GM19463 (cell line): Measurements from ENCODE around the gene GSTA2.
"Not testable (repeated sequence)": the region's sequence is repeated elsewhere in the genome, so short reads cannot be mapped to it uniquely, and the experiment has no call there.

Experiments
- ATAC-seq: cut with Tn5 transposase; IDR thresholded peaks from one replicate; pipeline ENCODE4 v1.9.1; 2021; ENCODE audit warnings: mild to moderate bottlenecking, moderate library complexity; ENCODE audit not compliant: unreplicated experiment

GSTA2 gene

DNA sequence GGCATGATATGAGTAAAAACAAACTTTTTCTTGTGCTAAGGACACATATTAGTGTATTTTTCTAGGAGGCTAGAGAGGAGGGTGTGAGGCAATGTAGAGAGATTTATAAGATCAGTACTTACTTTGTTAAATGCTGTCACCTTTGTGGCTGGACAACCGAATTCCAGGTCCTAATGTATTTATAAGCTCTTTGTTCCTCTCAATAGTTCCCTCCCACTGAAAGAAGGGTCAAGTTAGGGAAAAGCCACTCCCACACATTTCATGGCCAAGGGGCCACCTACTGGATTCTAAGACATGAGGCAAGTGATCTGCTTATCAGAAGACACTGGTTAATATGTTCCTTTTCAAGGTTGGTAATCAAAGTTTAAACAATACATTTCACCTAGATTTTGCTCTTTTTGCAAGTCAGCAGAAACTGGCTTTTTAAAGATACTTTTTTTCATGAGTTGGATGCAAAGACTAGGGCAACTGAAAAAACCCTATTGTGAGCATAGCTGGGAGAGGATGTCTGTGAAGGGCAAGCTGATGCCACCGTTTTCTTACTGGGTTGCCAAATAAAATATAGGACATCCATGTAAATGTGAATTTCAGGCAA lies at the start of gene GSTA2:
Gene GSTA2, minus strand, starts transcription at position 154 of the 595 bp plus-strand sequence. CDS start 5,528 bp downstream, outside the sequence.
- ATAC-seq: not testable (repeated sequence)

DNA sequence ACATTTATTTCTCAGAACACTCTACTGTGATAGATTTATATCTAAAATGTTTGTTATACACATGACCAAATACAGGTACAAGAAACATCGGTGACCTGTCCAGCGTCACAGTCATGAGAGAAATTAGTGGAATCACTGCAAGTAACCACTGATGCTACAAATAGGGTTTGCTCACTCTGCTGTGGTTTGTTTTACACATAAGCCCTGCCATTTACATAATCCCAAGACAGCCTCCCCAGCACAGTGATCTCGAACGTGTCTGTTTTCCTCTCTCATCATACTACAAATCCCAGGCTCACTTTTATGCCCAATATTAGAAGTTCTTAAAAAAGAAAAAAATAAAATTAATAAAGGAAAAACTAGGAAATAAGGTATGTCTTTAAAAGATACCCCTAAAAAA lies 46.5 kb upstream of the GSTA2 start:
- not testable (repeated sequence) for ATAC-seq

DNA sequence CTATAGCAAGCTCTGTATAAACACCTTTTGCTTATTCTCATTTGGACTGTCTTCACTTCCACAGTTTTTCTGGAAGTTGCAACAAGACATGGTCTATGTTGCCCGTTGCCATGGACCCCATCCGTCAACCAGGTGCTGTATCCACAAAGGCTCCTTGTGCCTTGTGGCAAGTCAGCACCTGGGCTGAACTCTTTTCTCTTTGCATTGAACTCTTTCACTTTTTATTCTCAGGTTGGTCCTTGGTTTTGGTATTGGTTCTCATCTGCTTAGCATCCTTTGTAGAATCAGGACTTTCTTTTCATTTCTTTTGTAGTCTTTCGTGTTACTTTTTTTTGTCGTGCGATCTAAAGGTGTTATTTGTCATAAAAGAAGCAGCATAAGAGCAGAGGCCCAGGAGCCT lies 45.4 kb upstream of the GSTA2 start:
- ATAC-seq: no peak

DNA sequence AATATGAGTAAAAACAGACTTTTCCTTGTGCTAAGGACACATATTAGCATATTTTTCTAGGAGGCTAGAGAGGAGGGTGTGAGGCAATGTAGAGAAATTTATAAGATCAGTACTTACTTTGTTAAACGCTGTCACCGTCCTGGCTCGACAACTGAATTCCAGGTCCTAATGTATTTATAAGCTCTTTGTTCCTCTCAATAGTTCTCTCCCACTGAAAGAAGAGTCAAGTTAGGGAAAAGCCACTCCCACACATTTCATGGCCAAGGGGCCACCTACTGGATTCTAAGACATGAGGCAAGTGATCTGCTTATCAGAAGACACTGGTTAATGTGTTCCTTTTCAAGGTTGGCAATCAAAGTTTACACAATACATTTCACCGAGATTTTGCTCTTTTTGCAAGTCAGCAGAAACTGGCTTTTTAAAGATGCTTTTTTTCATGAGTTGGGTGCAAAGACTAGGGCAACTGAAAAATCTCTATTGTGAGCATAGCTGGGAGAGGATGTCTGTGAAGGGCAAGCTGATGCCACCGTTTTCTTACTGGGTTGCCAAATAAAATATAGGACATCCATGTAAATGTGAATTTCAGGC lies 40.5 kb upstream of the GSTA2 start, which contains the start of gene GSTA1:
Gene GSTA1, minus strand, starts transcription at position 149 of the 588 bp plus-strand sequence. CDS start 4,549 bp downstream, outside the sequence.
- ATAC-seq: not testable (repeated sequence)

DNA sequence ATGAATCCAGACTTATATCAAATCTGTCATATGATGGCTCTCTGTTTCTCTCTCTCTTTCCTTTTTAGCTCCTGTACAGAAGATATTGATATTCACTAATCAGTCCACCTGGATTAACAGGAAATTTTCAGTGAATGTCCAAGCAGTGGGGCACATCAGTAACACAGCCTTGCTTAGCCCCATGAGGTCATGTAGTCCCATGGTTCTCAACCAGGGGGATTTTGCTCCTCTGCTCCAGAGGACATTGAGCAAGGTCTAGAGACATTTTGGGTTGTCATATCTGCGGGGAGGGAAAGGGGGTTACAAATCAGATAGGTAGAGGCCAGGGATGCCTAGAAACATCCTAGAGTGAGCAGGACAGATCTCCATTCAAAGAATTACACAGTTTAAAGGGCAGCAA lies 39.5 kb upstream of the GSTA2 start:
- no peak for ATAC-seq

DNA sequence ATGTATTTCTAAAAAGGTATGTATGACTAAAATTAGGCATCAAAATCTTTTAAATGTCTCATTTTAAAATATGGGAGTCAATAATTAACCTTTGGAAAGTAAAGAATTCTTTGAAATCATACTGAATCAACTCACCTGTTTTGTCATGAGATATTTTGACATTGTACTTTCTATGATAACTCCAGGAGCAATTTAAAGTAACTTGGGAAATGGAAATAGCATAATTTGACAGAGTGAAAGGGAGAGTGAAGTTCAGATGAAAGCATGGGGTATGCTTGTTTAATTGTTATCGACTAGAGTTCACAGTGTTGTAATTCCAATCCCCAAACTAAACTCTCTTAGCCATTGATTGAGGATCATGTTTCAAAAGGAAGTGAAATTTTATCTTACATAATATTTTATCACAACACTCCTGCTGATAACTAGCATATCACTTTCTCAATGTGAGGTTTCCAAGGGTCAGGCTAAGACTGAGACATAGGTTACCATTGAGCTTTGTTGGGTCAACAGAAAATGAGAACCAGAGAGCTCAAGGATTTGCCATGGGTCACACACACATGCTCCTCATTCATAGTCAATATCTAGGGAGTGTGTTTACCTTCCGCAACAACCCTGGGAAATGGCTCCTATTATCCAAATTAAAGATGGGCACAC lies 38.0 kb upstream of the GSTA2 start:
- ATAC-seq: no peak

DNA sequence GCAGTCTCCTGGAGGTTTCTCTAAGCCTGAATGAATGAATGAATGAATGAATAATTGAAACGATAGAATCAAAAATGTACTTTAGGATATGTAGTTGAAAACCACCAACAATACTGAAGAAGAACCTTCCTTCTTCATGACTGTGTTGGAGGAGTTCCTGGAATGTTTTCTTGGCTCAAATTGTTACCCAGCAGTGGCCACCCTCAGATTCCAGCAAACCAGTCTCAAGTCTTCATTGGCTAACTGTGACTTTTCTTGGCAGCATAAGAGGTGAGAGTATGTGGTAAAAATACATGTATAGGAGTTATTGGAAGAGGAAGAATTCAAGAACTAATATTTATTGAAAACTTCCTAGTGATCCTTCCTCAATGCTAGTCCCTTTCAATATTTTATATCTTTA lies 36.0 kb upstream of the GSTA2 start:
- ATAC-seq: not testable (repeated sequence)

DNA sequence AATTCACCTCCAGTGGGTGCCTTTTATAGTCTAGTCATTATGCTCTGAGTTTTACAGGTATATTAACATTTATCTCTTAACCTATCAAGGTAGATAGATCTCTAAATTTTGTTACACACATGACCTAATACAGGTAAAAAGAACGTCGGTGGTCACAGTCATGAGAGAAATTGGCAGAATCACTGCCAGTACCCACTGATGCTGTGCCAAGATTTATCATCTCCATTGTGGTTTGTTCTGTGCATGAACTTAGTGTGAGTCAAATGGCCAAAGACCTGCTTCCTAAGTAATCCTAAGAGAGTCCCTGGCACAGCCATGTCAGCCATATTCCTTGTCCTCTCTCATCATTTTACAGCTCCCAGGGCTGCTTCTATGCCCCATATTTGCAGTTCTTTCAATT lies 31.1 kb upstream of the GSTA2 start:
- ATAC-seq: not testable (repeated sequence)

DNA sequence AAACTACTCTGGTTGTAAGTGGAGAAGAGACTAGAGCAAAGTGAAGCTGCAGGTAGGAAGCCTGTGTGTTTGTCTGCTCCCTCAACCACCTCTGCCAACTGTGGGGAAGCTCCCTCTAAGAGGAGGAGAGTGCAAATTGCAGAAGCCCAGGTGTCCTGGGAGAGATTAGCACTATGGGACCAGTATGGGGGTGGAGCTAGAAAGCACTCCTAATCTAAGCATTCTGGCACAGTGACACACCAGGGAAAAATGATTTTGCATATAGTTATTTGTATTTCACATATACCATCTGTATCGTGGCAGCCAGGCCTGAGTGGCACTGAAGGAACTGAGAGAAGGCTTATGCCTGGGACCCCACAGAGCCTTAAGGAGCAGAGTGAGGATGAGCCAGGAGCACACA lies 27.6 kb upstream of the GSTA2 start:
- ATAC-seq: no peak

DNA sequence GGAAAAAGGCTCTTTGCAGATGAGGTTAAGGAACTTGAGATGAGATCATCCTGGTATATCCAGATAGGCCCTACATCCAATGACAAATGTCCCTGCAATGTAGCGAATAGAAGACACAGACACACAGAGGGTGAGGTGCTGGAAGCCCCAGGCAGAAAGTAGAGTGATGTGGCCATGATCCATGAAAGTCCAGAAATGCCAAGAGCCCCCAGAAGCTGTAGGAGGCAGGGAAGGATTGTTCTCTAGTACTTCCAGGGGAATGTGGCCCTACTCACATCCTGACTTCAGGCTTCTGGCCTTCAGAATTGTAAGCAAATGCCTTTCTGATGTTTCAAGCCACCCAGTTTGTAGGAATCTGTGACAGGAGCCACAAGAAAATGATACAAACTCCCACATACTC lies 26.4 kb upstream of the GSTA2 start:
- not testable (repeated sequence) for ATAC-seq

DNA sequence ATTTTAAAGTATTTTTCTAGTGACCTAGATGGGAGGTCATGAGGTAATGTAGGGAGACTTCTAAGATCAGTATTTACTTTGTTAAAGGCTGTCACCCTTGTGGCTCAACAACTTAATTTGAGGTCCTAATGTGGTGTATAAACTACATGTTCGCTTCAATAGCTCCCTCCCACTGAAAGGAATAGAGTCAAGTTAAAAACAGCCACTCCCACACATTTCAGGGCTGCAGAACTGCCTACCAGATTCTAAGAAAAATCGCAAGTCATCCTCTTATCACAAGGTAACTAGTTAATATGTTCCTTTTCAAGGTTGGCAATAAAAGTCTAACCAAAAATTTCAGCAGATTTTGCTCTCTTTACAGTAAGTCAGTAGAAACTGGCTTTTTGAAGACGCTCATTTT lies 25.2 kb upstream of the GSTA2 start:
- ATAC-seq: no peak

DNA sequence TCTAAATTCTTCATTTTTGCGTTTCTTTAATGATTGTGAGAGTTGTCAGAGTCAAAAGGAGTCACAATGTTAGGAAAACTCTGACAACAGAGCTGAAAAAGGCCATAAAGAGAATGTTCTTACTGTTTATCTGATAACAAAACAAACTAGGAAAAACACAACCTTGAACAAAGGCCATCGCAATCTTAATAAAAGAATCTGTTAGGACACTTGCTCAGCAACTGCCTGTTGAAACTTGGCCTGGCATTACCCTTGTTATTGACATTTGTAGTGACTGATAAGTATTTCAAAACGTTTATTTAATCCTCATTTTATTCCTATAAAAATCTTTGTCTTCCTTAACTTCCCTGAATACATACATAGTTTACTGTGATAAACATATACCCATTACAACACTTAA lies 24.6 kb upstream of the GSTA2 start:
- ATAC-seq: no peak

DNA sequence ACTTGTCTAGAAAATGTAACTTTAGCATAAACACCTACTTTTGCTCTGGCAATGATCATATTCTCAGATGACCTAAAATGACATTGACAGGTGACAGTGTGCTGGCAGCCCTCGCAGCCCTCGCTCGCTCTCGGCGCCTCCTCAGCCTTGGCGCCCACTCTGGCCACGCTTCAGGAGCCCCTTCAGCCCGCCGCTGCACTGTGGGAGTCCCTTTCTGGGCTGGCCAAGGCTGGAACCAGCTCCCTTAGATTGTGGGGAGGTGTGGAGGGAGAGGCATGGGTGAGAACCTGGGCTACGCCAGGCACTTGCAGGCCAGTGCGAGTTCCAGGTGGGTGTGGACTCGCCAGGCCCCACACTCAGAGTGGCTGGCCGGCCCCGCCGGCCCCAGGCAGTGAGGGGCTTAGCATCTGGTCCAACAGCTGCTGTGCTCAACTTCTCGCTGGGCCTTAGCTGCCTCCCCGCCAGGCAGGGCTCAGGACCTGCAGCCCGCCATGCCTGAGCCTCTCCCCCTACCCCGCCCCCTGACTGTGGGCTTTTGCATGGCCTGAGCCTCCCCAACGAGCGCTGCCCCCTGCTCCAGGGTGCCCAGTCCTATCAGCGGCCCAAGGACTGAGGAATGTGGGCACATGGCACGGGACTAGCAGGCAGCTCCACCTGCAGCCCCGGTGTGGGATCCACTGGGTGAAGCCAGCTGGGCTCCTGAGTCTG lies 23.1 kb upstream of the GSTA2 start:
- ATAC-seq: no peak

DNA sequence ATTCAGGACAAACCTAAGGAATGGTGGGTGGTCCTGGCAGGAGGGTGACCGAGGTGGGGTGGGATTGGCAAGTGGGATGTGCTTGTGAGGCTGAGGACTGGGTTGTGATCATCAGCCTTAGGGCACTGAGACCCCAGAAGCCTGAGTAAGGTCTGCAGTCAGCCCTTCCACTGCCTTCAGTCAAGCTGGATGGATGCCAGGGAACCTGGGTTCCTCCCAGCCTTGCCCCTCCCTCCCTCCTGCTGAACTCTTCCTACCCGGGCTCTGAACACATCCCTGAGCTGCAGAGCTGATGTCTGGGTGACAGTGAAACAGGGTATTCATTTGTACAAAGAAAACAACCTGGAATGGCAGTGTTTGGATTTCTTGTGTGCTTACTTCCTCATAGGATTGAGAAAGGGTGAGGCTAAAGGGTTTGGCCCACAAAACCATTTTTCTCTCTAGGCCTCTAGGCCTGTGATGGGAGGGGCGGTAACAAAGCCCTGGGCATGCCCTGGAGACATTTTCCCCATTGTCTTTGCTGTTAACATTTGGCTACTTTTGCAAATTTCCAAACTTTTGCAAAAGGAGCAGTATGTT lies 19.5 kb upstream of the GSTA2 start:
- not testable (repeated sequence) for ATAC-seq

DNA sequence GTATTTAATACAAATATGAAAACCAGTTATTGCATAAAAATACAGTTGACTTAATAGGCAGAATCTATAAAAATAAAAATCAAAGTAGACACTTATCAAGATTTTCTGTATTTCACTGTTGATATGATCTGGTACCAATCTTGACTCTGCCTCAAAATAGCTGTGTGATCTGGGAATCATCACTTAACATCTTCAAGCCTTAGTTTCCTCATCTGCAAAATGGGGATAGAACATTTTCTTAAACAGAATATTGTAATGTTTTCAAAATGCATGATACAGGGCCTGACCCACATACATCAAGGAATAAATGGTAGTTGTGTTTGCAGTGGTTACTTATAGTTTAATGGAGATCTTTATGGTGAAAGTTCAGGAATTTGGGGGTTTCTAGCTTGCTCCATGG lies 18.9 kb upstream of the GSTA2 start:
- not testable (repeated sequence) for ATAC-seq

DNA sequence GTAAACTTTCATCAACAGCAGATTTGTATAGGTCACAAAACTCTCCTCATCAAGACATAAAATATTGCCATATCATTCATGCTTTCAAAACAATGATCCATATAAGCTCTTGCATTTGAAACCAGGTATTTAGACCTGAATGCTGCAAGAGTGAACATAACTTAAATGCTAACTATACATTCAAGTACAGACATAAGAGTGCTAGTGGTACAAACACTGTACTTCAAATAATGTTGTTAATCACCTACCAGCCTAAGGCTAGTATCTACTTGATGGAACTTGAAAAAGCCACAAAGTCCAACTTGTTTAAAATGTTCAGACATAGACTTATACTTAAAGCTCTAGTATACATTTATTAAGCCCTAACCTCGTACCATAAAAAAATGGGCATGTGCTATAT lies 16.0 kb upstream of the GSTA2 start:
- no peak for ATAC-seq

DNA sequence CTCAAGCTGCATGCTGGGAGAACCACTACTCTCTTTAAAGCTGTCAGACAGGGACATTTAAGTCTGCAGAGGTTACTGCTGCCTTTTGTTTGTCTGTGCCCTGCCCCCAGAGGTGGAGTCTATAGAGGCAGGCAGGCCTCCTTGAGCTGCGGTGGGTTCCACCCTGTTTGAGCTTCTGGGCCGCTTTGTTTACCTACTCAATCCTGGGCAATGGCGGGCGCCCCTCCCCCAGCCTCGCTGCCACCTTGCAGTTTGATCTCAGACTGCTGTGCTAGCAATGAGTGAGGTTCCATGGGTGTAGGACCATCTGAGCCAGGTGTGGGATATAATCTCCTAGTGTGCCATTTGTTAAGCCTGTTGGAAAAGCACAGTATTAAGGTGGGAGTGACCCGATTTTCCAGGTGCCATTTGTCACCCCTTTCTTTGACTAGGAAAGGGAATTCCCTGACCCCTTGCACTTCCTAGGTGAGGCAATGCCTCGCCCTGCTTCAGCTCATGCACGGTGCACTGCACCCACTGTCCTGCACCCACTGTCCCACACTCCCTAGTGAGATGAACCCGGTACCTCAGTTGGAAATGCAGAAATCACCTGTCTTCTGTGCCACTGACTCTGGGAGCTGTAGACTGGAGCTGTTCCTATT lies 13.6 kb upstream of the GSTA2 start:
- ATAC-seq: not testable (repeated sequence)

DNA sequence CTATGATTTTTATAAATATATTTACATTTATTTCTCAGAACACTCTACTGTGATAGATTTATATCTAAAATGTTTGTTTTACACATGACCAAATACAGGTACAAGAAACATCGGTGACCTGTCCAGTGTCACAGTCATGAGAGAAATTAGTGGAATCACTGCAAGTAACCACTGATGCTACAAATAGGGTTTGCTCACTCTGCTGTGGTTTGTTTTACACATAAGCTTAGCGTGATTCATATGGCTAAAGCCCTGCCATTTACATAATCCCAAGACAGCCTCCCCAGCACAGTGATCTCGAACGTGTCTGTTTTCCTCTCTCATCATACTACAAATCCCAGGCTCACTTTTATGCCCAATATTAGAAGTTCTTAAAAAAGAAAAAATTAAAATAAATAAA lies 6.1 kb upstream of the GSTA2 start:
- ATAC-seq: not testable (repeated sequence)

DNA sequence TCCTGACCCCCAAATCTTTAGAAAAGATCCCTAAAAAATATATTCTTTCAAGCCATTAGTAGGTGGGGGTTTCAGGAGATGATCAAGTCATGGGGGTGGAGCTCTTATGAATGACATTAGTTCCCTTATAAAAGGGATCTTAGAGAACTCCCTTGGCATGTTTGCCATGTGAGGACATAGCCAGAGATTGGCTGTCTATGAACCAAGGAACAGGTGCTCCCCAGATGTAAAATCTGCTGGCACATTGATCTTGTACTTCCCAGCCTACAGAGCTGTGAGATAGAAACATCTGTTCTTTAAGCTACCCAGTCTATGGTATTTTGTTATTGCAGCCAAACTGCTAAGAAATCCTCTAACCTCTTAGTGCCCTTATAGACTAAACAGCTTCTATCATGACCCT lies 4.4 kb upstream of the GSTA2 start:
- not testable (repeated sequence) for ATAC-seq

DNA sequence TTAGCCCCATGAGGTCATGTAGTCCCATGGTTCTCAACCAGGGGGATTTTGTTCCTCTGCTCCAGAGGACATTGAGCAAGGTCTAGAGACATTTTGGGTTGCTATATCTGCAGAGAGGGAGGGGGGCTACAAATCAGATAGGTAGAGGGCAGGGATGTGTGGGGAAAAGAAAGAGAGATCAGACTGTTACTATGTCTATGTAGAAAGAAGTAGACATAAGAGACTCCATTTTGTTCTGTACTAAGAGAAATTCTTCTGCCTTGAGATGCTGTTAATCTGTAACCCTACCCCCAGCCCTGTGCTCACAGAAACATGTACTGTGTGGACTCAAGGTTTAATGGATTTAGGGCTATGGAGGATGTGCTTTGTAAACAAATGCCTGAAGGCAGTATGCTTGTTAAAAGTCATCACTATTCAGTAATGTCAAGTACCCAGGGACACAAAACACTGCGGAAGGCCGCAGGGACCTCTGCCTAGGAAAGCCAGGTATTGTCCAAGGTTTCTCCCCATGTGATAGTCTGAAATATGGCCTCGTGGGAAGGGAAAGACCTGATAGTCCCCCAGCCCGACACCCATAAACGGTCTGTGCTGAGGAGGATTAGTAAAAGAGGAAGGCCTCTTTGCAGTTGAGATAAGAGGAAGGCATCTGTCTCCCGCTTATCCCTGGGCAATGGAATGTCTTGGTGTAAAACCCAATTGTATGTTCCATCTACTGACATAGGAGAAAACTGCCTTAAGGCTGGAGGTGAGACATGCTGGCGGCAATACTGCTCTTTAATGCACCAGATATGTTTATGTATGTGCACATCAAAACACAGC lies 1.4 kb downstream of the GSTA2 start:
- not testable (repeated sequence) for ATAC-seq
